ENCODE data around the gene CABYR. TPM values are rescaled to one million over a fixed set of nuclear protein-coding genes. Genes with fewer than 3 reads are reported as not detected.

The CABYR gene
- polyA plus RNA-seq, 1 of the 3 experiments (the other 2 are of a cell fraction), result 15.2 TPM

DNA sequence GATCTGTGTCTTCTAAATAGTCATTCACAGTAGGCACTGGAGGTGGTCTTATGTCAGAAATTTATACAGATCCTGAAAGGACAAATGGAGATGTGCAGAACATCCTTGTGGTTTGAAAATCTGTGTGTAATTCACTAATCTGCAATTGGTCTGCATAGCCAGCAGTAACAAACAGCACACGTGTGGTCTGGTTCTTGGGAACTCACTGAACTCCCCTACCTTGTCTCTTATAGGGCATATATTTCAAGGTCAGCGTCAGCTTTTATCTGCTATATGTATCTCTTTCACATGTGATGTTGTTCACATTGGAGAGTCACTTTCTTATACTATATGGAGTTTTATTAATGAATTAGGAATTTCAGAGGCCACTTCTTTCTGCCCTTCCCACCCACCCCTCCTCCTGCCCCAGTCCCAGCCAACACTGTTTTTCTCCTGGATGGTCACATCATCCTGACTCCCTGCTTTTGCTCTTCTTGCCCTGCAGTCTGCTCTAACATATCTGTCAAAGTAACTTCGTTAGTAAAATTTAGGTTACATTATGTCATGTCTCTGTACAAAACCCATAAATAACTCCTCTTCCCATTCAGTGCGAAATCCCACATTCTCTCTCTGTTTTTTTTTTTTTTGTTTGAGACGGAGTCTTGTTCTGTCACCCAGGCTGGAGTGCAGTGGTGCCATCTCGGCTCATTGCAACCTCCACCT lies 35.4 kb upstream of the CABYR start:
- Histone ChIP-seq H2AFZ (ENCODE audit: low read depth) (no peak overlapping the region), H3K9me3 (no peaks in the 10 kb centered on the region), H3K4me1 (ENCODE audit: control insufficient read depth in 1 of 2, insufficient read depth in 2 of 2, low read depth in 1 of 2, low read length in 1 of 2) (peaks cover 0 to 13% of the 10 kb centered on the region in 2 experiments; a peak in 2 of 4 replicates), H3F3A (replicated peaks; ENCODE audit: insufficient read depth) (peaks cover 5% of the 10 kb centered on the region), H3K9ac (no peak overlapping the region), H3K9me2 (no peaks in the 10 kb centered on the region), H4K20me1 (ENCODE audit: insufficient read depth) (no peaks in the 10 kb centered on the region), H3K4me2 (no peak overlapping the region), H3K4me3 (ENCODE audit: low read depth in 2 of 2, low read length in 1 of 2) (no peak overlapping the region), H3K27me3 (ENCODE audit: insufficient read depth) (no peaks in the 10 kb centered on the region), H3K79me2 (ENCODE audit: insufficient read depth) (no peaks in the 10 kb centered on the region), H3K36me3 (replicated peaks in 1 of 2; ENCODE audit: control insufficient read depth in 1 of 2, insufficient read depth in 2 of 2, low read length in 1 of 2) (peaks cover 0 to 2% of the 10 kb centered on the region in 2 experiments), H3K27ac (ENCODE audit: low read depth in 2 of 2, low read length in 1 of 2) (peak overlapping the region in 1 of 2 experiments; percentile 44; a peak in 2 of 4 replicates)
- TF ChIP-seq SIN3A (IDR thresholded peaks at IDR 0.05; ENCODE audit: borderline replicate concordance, low read depth, low read length) (no peak), RXRA (IDR thresholded peaks at IDR 0.05; ENCODE audit: borderline replicate concordance, low read depth) (no peak), RCOR1 (IDR thresholded peaks at IDR 0.05; ENCODE audit: low read length) (peak; percentile 53; the same call in 1 of the 2 replicates), GATA2 (CRISPR knock-in tag; IDR thresholded peaks at IDR 0.05) (peak; percentile 52), CHD2 (IDR thresholded peaks at IDR 0.05; ENCODE audit: low read length, partially characterized antibody) (peak; percentile 43), MXI1 (IDR thresholded peaks at IDR 0.05; ENCODE audit: low read depth, low read length) (peak; percentile 45; the same call in 1 of the 2 replicates), EP300 (IDR thresholded peaks at IDR 0.05; ENCODE audit: borderline replicate concordance in 1 of 2, low read depth in 1 of 2, low read length in 1 of 2) (peak in 1 of 2 experiments; percentile 92; a peak in 2 of 4 replicates), GABPA (IDR thresholded peaks at IDR 0.05; ENCODE audit: low read depth) (no peak)
- TF ChIP-seq, protein P1, sequence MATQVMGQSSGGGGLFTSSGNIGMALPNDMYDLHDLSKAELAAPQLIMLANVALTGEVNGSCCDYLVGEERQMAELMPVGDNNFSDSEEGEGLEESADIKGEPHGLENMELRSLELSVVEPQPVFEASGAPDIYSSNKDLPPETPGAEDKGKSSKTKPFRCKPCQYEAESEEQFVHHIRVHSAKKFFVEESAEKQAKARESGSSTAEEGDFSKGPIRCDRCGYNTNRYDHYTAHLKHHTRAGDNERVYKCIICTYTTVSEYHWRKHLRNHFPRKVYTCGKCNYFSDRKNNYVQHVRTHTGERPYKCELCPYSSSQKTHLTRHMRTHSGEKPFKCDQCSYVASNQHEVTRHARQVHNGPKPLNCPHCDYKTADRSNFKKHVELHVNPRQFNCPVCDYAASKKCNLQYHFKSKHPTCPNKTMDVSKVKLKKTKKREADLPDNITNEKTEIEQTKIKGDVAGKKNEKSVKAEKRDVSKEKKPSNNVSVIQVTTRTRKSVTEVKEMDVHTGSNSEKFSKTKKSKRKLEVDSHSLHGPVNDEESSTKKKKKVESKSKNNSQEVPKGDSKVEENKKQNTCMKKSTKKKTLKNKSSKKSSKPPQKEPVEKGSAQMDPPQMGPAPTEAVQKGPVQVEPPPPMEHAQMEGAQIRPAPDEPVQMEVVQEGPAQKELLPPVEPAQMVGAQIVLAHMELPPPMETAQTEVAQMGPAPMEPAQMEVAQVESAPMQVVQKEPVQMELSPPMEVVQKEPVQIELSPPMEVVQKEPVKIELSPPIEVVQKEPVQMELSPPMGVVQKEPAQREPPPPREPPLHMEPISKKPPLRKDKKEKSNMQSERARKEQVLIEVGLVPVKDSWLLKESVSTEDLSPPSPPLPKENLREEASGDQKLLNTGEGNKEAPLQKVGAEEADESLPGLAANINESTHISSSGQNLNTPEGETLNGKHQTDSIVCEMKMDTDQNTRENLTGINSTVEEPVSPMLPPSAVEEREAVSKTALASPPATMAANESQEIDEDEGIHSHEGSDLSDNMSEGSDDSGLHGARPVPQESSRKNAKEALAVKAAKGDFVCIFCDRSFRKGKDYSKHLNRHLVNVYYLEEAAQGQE (IDR thresholded peaks at IDR 0.05; ENCODE audit: low read depth, low read length), result no peak
- TF ChIP-seq, protein P2, sequence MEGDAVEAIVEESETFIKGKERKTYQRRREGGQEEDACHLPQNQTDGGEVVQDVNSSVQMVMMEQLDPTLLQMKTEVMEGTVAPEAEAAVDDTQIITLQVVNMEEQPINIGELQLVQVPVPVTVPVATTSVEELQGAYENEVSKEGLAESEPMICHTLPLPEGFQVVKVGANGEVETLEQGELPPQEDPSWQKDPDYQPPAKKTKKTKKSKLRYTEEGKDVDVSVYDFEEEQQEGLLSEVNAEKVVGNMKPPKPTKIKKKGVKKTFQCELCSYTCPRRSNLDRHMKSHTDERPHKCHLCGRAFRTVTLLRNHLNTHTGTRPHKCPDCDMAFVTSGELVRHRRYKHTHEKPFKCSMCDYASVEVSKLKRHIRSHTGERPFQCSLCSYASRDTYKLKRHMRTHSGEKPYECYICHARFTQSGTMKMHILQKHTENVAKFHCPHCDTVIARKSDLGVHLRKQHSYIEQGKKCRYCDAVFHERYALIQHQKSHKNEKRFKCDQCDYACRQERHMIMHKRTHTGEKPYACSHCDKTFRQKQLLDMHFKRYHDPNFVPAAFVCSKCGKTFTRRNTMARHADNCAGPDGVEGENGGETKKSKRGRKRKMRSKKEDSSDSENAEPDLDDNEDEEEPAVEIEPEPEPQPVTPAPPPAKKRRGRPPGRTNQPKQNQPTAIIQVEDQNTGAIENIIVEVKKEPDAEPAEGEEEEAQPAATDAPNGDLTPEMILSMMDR (IDR thresholded peaks at IDR 0.05), result no peak
- TF ChIP-seq, protein P3, sequence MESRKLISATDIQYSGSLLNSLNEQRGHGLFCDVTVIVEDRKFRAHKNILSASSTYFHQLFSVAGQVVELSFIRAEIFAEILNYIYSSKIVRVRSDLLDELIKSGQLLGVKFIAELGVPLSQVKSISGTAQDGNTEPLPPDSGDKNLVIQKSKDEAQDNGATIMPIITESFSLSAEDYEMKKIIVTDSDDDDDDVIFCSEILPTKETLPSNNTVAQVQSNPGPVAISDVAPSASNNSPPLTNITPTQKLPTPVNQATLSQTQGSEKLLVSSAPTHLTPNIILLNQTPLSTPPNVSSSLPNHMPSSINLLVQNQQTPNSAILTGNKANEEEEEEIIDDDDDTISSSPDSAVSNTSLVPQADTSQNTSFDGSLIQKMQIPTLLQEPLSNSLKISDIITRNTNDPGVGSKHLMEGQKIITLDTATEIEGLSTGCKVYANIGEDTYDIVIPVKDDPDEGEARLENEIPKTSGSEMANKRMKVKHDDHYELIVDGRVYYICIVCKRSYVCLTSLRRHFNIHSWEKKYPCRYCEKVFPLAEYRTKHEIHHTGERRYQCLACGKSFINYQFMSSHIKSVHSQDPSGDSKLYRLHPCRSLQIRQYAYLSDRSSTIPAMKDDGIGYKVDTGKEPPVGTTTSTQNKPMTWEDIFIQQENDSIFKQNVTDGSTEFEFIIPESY (IDR thresholded peaks at IDR 0.05; ENCODE audit: borderline replicate concordance, low read depth), result no peak
- TF ChIP-seq, protein P4, sequence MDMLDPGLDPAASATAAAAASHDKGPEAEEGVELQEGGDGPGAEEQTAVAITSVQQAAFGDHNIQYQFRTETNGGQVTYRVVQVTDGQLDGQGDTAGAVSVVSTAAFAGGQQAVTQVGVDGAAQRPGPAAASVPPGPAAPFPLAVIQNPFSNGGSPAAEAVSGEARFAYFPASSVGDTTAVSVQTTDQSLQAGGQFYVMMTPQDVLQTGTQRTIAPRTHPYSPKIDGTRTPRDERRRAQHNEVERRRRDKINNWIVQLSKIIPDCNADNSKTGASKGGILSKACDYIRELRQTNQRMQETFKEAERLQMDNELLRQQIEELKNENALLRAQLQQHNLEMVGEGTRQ (IDR thresholded peaks at IDR 0.05; ENCODE audit: borderline replicate concordance, low read depth, low read length), result no peak
- TF ChIP-seq, protein P5, sequence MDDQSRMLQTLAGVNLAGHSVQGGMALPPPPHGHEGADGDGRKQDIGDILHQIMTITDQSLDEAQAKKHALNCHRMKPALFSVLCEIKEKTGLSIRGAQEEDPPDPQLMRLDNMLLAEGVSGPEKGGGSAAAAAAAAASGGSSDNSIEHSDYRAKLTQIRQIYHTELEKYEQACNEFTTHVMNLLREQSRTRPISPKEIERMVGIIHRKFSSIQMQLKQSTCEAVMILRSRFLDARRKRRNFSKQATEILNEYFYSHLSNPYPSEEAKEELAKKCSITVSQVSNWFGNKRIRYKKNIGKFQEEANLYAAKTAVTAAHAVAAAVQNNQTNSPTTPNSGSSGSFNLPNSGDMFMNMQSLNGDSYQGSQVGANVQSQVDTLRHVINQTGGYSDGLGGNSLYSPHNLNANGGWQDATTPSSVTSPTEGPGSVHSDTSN (IDR thresholded peaks at IDR 0.05), result peak; percentile 62
- CTCF ChIA-PET, result interaction anchor here (0.7 kb wide), 1 partner anchor 2000 kb away, joined by 3 read pairs; no protein-coding TSS in a partner anchor
- WGBS (ENCODE audit: low lambda C conversion rate), result 44% methylated on average over 6 of the region's 6 CpGs
- peak; percentile 78 for DNase-seq
- POLR2A ChIA-PET, result interaction anchor here (1.0 kb wide), 1 partner anchor 35 kb away, joined by 3 read pairs; the partner anchor contains the start of gene CABYR
